CD4-positive, alpha-beta T cell treated with Interleukin-1 beta for 1 hour (primary cell): Measurements from ENCODE around the gene AMPH.

Experiments
- DNase-seq, 2 donors: peaks; one replicate each; pipeline ENCODE4 v3.0.0-alpha.2; 2020 to 2022

AMPH gene

GRCh38 chr7:38541440-38541839, 89.7 kb downstream of the AMPH start:
- no peak for DNase-seq

- DNase-seq = no peak
Observed at GRCh38 chr7:38539477-38540081, 91.6 kb downstream of the AMPH start.

- no peak for DNase-seq
Observed at GRCh38 chr7:38535073-38535472, 96.1 kb downstream of the AMPH start.

GRCh38 chr7:38525857-38526256, 105.3 kb downstream of the AMPH start:
- DNase-seq = no peak

- DNase-seq = no peak
Observed at GRCh38 chr7:38524786-38525185, 106.4 kb downstream of the AMPH start.

- no peak for DNase-seq
Observed at GRCh38 chr7:38520741-38521140, 110.4 kb downstream of the AMPH start.

GRCh38 chr7:38518541-38518940, 112.6 kb downstream of the AMPH start:
- DNase-seq = no peak

GRCh38 chr7:38512704-38513103, 118.5 kb downstream of the AMPH start:
- no peak for DNase-seq

GRCh38 chr7:38512291-38512690, 118.9 kb downstream of the AMPH start:
- DNase-seq = no peak

- DNase-seq = no peak
Observed at GRCh38 chr7:38507384-38507783, 123.8 kb downstream of the AMPH start.

- DNase-seq = no peak
Observed at GRCh38 chr7:38506756-38507155, 124.4 kb downstream of the AMPH start.

GRCh38 chr7:38506004-38506403, 125.2 kb downstream of the AMPH start:
- DNase-seq = no peak

GRCh38 chr7:38504684-38505083, 126.5 kb downstream of the AMPH start:
- DNase-seq = no peak

- DNase-seq = no peak
Observed at GRCh38 chr7:38502848-38503247, 128.3 kb downstream of the AMPH start.

GRCh38 chr7:38502289-38502688, 128.9 kb downstream of the AMPH start:
- DNase-seq = no peak

- no peak for DNase-seq
Observed at GRCh38 chr7:38492010-38492409, 139.2 kb downstream of the AMPH start.

- DNase-seq = no peak
Observed at GRCh38 chr7:38482521-38482920, 148.7 kb downstream of the AMPH start.

- no peak for DNase-seq
Observed at GRCh38 chr7:38481401-38481800, 149.8 kb downstream of the AMPH start.

- DNase-seq = no peak
Observed at GRCh38 chr7:38478404-38478803, 152.8 kb downstream of the AMPH start.

- DNase-seq = no peak
Observed at GRCh38 chr7:38477333-38477732, 153.8 kb downstream of the AMPH start.

- DNase-seq = no peak
Observed at GRCh38 chr7:38476764-38477163, 154.4 kb downstream of the AMPH start.

- no peak for DNase-seq
Observed at GRCh38 chr7:38465956-38466355, 165.2 kb downstream of the AMPH start.

GRCh38 chr7:38463277-38464225, 167.6 kb downstream of the AMPH start:
- peak; percentile 31 to 69 for DNase-seq

GRCh38 chr7:38462819-38463218, 168.4 kb downstream of the AMPH start:
- DNase-seq = no peak
